GM19452 (cell line): ENCODE data around the gene MRPL46.
"Not testable (repeated sequence)": the region's sequence is repeated elsewhere in the genome, so short reads cannot be mapped to it uniquely, and the experiment has no call there.

Experiments used
- ATAC-seq: cut with Tn5 transposase; IDR thresholded peaks from one replicate; pipeline ENCODE4 v1.9.1; 2021; ENCODE audit not compliant: unreplicated experiment

MRPL46 gene

DNA sequence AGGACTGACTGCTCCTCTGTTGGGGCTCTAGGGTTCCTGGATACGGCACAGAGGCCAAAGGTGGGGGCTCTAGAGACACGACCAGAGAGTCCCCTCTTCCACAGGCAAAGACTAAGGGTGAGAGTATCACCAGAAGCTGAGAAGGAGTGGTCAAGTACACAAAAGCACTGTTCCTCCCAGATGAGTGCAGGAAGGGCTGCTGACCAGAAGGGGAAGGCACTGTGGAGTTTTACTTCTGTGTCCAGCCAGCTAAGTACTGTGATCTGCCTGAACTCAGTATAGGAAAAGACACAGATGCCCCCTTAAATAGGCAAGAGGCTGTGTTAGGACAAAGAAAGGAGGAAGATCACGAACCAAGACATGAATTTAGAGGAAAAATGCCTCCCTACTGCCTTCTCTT lies 12.0 kb upstream of the MRPL46 start:
- ATAC-seq: no peak

DNA sequence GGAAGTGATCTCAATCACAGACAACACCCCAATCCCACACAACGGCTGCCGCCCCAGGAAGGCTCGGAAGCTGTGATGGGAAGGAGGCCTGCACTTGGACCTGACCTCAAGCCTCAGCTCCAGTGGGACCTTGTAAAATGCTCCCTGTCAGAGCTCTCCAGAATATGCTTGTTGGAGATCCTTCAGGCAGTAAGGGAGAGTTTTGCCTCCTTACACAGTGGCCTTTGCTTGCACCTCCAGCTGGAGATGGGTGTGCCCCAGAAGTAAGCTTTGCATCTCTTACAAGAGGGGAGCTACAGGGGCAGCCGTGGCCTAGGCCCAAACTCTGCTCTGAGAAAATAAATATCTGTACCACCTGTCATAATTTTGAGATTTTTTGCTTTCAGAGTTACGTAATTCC lies 10.7 kb upstream of the MRPL46 start:
- no peak for ATAC-seq

- no peak for ATAC-seq
Measured at GRCh38 chr15:88477126-88477525, 9.9 kb upstream of the MRPL46 start.

DNA sequence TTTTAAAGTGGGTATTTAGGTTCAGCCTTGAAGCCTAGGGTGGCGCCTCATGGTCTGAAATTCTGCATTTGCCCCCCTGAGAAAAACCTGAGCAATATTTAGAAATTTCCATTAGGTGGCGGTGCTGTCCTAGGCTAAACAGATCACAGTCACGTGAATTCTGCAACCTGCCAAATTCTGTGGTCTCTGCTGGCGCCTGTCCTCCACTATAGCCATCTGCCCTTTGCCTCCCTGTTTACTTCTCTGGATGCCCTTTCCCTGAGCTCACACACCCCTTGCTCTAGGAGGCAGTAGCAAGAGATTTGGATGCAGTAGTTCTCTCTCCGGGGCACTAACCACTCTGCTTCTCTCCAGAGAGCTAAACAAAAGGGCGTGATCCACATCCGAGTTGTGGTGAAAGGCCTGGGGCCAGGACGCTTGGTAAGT lies 9.5 kb upstream of the MRPL46 start:
- no peak for ATAC-seq

GRCh38 chr15:88473661-88474293 lies 6.6 kb upstream of the MRPL46 start:
- not testable (repeated sequence) for ATAC-seq

GRCh38 chr15:88472225-88472624 lies 5.0 kb upstream of the MRPL46 start:
- ATAC-seq: no peak

DNA sequence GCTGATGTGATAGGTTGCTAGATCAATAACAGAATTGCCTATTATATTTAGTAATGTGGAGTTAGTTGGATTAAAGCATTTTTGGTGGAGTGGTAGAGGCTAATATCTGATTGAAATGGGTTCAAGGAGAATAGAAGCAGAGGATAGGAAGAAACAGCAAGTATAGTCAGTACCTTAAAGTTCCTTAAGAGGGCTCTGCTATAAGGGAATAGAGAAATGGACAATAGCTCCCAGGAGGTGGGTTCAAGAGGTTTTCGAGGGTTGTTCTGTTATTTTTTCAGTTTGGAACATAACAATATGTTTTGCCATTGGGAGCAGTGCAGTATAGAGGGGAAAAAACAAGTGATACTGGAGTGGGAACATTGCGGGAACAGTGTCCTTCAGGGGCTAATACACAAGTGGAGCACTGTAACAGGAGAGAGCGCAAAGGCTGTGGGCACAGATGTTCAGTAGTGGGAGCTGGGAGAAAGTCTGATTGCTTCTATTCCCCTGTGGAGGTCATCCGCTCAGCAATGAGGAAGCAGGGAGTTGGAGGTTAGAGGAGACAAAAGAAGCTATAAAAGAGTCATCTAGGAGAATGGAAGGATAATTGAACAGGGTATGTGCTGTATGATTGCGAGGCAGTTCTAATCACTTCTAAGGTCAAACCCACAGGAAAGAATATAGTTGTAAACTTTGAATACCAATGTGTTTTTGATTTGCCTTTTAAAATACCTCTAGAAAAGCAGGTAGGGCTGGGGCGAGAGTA lies 3.6 kb upstream of the MRPL46 start:
- no peak for ATAC-seq

- ATAC-seq: no peak
Measured at GRCh38 chr15:88469321-88469720, 2.1 kb upstream of the MRPL46 start.

- not testable (repeated sequence) for ATAC-seq
Measured at GRCh38 chr15:88468721-88469120, 1.5 kb upstream of the MRPL46 start.

DNA sequence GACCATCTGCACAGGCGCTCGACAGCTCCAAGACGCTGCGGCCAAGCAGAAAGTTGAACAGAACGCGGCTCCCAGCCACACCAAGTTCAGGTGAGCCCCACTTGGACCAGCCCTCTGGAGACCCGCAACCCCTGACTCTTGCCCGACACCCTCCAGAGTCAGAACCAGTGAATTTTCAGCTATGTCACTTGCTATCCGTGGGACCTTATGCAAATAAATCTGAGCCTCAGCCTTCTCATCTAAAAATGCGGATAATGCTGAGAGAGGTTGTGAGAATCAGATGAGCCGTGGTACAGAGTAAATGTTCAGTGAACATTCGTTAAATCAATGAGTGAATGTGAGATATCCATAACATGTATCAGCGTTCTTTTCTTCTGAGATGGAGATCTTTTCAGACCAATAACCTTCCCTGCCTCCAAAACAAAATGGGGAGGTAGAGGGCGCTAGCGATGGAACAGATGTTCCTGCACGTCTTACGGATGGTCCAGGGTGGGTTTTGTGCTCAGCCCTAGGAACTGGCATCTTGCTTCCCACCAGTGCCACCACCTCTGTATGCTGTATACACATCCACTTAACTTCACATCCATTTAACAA lies 844 bp upstream of the MRPL46 start:
- ATAC-seq: no peak

- no peak for ATAC-seq
Measured at GRCh38 chr15:88465633-88466224, 1.5 kb downstream of the MRPL46 start.

GRCh38 chr15:88463870-88464532 lies 3.2 kb downstream of the MRPL46 start:
- no peak for ATAC-seq

GRCh38 chr15:88456733-88457132 lies 10.5 kb downstream of the MRPL46 start:
- no peak for ATAC-seq

DNA sequence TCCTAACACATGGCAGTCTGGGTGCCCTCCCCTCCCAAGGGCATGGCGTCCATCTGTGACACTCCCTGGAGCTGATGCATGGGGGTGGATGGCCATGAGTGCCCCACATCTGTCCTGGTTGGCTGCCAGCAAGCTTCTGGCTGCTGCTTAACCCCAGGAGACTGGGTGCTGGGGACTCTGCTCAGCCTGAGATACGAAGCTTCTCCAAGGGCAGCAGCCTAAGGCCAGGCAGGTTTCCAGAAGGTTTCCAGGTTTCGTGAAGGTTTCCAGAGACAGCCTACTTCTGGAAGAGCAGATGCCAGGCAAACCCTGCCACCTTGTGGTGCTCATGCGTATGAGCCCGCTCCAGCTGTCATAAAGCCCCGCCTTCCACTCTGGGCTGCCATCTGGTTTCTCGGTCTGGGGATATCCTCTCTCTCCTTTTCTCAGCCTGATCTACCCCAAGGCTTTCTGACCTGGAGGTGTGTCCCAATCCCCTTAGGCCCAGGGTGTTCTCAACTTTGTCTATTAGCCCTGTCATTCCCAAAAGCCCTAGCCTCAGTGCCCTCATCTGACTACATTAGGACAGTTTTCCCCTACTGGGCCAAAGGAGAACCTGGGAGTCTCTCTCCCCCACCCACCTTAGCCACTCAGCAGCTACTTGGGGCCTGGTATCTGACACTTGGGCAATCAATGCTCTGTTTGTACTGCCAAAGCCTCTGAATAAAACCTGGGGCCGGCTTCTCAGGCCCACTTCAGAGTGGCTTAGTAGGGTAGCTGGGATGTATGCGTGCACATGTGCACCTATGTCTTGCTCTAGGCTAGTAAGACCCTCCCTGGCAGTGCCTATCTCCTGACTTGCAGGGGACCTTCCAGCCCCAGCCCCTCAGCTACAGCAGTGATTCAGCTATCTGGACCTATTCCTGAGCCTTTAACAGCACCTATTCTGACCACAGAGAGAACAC lies 12.0 kb downstream of the MRPL46 start:
- ATAC-seq: peak; percentile 88

GRCh38 chr15:88454236-88454635 lies 13.0 kb downstream of the MRPL46 start:
- no peak for ATAC-seq

GRCh38 chr15:88453651-88454050 lies 13.5 kb downstream of the MRPL46 start:
- ATAC-seq: no peak

GRCh38 chr15:88450125-88450798 lies 16.9 kb downstream of the MRPL46 start:
- no peak for ATAC-seq

- no peak for ATAC-seq
Measured at GRCh38 chr15:88449581-88449980, 17.6 kb downstream of the MRPL46 start.

GRCh38 chr15:88448991-88449461 lies 18.2 kb downstream of the MRPL46 start:
- ATAC-seq: no peak

DNA sequence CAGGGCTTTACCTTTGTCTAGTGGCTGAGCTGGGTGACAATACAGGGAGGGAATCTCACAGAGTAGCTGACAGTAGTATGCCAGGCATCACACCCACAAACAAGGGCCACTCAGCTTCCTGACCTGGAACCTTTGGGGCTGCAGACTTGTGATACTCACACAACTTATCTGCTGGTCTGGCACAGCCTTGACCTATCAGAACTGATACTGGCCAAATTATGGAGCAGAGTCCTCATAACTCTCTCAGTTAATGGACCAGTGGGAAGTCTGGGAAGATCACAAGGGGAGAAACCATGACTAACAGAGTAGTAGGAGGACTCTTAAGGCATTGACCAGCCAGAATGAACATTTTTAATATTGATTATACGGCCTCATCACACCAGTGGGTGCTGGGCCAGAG lies 19.4 kb downstream of the MRPL46 start:
- ATAC-seq: no peak
